Progenitor cell of endocrine pancreas (in vitro differentiated cells): ENCODE data around the gene ZNF860. TPM values are rescaled to one million over a fixed set of nuclear protein-coding genes. Genes with fewer than 3 reads are reported as not detected.

ENCODE experiments used
- DNase-seq: peaks from one replicate; pipeline ENCODE4 v3.0.0; 2021; ENCODE audit warnings: low spot score; ENCODE audit not compliant: unreplicated experiment
- H3K27ac Mint-ChIP-seq: 2 replicates; pipeline ENCODE4 v1.8.0; 2021; ENCODE audit warnings: mild to moderate bottlenecking, moderate library complexity, mixed read lengths
- H3K27me3 Mint-ChIP-seq: 2 replicates; pipeline ENCODE4 v1.8.0; 2021; ENCODE audit warnings: mixed read lengths
- H3K36me3 Mint-ChIP-seq: 2 replicates; pipeline ENCODE4 v1.8.0; 2022; ENCODE audit warnings: mixed read lengths; ENCODE audit not compliant: insufficient read depth
- H3K4me1 Mint-ChIP-seq: 2 replicates; pipeline ENCODE4 v1.8.0; 2021; ENCODE audit warnings: low read depth, mixed read lengths
- H3K4me3 Mint-ChIP-seq: 2 replicates; pipeline ENCODE4 v1.8.0; 2021; ENCODE audit warnings: low read depth, mild to moderate bottlenecking, moderate library complexity, mixed read lengths
- H3K9me3 Mint-ChIP-seq: 2 replicates; pipeline ENCODE4 v1.8.0; 2021; ENCODE audit warnings: low read depth, mixed read lengths
- CTCF ChIP-seq: fragments of 200-600 bp; sonication (generic); IDR thresholded peaks from one replicate; pipeline ENCODE4 v1.5.0; 2021; ENCODE audit warnings: antibody characterized with exemption, mild to moderate bottlenecking; ENCODE audit not compliant: unreplicated experiment
- total RNA-seq: library from RNA; stranded (reverse); gene quantifications from 2 replicates; pipeline ENCODE4 v1.2.1, GENCODE V29; 2021

Gene ZNF860
- total RNA-seq, 1 donor from 2014 or later, result 2.1 TPM

GRCh38 chr3:31968369-31968926 lies 13.1 kb upstream of the ZNF860 start:
- Mint-ChIP-seq H3K4me3 (peak overlapping the region; percentile 40), H3K27ac (peak overlapping the region; percentile 92), H3K36me3 (peaks cover 3% of the 10 kb centered on the region), H3K4me1 (peaks cover 34% of the 10 kb centered on the region), H3K27me3 (no peaks in the 10 kb centered on the region), H3K9me3 (peaks cover 3% of the 10 kb centered on the region)
- TF ChIP-seq CTCF, result no peak
- DNase-seq, result no peak

GRCh38 chr3:31968927-31969418 lies 12.6 kb upstream of the ZNF860 start:
- H3K9me3 Mint-ChIP-seq, result peaks cover 3% of the 10 kb centered on the region
- peaks cover 34% of the 10 kb centered on the region for H3K4me1 Mint-ChIP-seq
- no peak for DNase-seq
- H3K36me3 Mint-ChIP-seq, result peaks cover 3% of the 10 kb centered on the region
- peak overlapping the region; percentile 40 for H3K4me3 Mint-ChIP-seq
- H3K27ac Mint-ChIP-seq, result peak overlapping the region; percentile 92
- TF ChIP-seq CTCF, result no peak
- no peaks in the 10 kb centered on the region for H3K27me3 Mint-ChIP-seq

- H3K27me3 Mint-ChIP-seq, result no peaks in the 10 kb centered on the region
- no peaks in the 10 kb centered on the region for H3K9me3 Mint-ChIP-seq
- DNase-seq, result no peak
- no peak for TF ChIP-seq CTCF
- peaks cover 37% of the 10 kb centered on the region for H3K4me1 Mint-ChIP-seq
- no peaks in the 10 kb centered on the region for H3K36me3 Mint-ChIP-seq
- no peak overlapping the region for H3K4me3 Mint-ChIP-seq
- no peak overlapping the region for H3K27ac Mint-ChIP-seq
Measured at GRCh38 chr3:31971607-31972006, 9.9 kb upstream of the ZNF860 start.

GRCh38 chr3:31973081-31973480 lies 8.5 kb upstream of the ZNF860 start:
- H3K9me3 Mint-ChIP-seq, result no peaks in the 10 kb centered on the region

GRCh38 chr3:31973837-31974236 lies 7.7 kb upstream of the ZNF860 start:
- H3K36me3 Mint-ChIP-seq, result peaks cover 5% of the 10 kb centered on the region
- no peak for TF ChIP-seq CTCF
- H3K4me1 Mint-ChIP-seq, result peaks cover 25% of the 10 kb centered on the region
- H3K27me3 Mint-ChIP-seq, result peaks cover 7% of the 10 kb centered on the region
- H3K4me3 Mint-ChIP-seq, result no peak overlapping the region
- H3K27ac Mint-ChIP-seq, result no peak overlapping the region
- DNase-seq, result no peak
- no peaks in the 10 kb centered on the region for H3K9me3 Mint-ChIP-seq

More at GRCh38 chr3:31973081-31973480, 8.5 kb upstream of the ZNF860 start:
- Mint-ChIP-seq H3K4me3 (no peak overlapping the region), H3K36me3 (peaks cover 3% of the 10 kb centered on the region), H3K27me3 (peaks cover 5% of the 10 kb centered on the region), H3K4me1 (peaks cover 30% of the 10 kb centered on the region), H3K27ac (no peak overlapping the region)
- no peak for DNase-seq
- TF ChIP-seq CTCF, result no peak
